ENCODE measurements around the gene SLC25A42. TPM values are rescaled to one million over a fixed set of nuclear protein-coding genes. Genes with fewer than 3 reads are reported as not detected.

Gene SLC25A42
- total RNA-seq, 1 experiment from 2014 or later: 3.5 TPM

DNA sequence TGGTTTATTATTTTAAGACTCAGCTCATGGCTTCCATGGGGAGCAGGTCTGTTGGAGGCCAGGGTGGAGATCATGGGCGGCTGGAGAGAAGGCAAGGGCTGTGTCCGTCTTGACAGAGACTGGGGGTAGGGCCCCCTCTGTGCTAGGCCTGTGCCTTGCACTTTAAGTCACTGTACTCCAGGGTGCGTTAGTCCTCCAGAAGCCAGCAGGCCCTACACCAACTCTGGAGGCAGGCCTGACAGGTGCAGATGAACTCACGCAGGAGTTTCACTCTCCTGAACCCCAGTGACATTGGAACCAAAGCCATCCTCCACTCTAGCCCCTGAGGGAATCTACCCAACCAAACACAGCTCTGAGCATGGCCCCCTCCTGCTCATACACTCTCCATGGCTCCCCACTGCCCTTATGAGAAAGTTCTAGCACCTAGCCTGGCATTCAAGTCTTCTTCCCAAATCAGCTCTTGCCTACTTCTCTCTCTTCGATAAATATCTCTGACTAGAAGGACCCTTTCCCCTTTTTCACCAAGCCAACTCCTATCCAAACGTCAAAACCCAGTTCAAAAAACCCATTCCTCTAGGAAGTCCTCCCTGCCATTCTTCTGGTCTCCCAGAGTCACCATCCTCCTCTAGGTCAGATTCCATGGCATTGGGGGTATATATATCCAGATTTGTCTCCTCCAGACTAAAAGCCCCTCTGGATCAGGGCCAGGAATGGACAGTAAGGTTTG, 91.1 kb downstream of the SLC25A42 start:
- Histone ChIP-seq H3K36me3 (ENCODE audit: insufficient read depth, low read length, poor library complexity, severe bottlenecking) (no peaks in the 10 kb centered on the region), H3K4me1 (ENCODE audit: insufficient read depth, low read length, poor library complexity, severe bottlenecking) (no peaks in the 10 kb centered on the region), H3K9me3 (ENCODE audit: low read depth, low read length, poor library complexity, severe bottlenecking) (no peaks in the 10 kb centered on the region), H3K4me3 (ENCODE audit: low read depth, low read length, poor library complexity, severe bottlenecking) (no peak overlapping the region), H3K27me3 (replicated peaks; ENCODE audit: insufficient read depth, low read depth, low read length, poor library complexity) (no peaks in the 10 kb centered on the region), H3K27ac (ENCODE audit: low read depth, low read length, poor library complexity, severe bottlenecking) (no peak overlapping the region)
- POLR2A ChIA-PET (ENCODE audit: low non-redundant PET): no interaction called here
- TF ChIP-seq, protein P1, sequence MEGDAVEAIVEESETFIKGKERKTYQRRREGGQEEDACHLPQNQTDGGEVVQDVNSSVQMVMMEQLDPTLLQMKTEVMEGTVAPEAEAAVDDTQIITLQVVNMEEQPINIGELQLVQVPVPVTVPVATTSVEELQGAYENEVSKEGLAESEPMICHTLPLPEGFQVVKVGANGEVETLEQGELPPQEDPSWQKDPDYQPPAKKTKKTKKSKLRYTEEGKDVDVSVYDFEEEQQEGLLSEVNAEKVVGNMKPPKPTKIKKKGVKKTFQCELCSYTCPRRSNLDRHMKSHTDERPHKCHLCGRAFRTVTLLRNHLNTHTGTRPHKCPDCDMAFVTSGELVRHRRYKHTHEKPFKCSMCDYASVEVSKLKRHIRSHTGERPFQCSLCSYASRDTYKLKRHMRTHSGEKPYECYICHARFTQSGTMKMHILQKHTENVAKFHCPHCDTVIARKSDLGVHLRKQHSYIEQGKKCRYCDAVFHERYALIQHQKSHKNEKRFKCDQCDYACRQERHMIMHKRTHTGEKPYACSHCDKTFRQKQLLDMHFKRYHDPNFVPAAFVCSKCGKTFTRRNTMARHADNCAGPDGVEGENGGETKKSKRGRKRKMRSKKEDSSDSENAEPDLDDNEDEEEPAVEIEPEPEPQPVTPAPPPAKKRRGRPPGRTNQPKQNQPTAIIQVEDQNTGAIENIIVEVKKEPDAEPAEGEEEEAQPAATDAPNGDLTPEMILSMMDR (conservative IDR thresholded peaks at IDR 0.05; ENCODE audit: low read depth, low read length): no peak
- TF ChIP-seq EZH2 (IDR thresholded peaks at IDR 0.05; ENCODE audit: borderline replicate concordance, low read depth, low read length, poor library complexity, severe bottlenecking): no peak
- CTCF ChIA-PET: no interaction called here
- intact Hi-C loops (cut with micrococcal nuclease; ENCODE audit: unreplicated experiment): no loop called here
- no peak for DNase-seq (ENCODE audit: low spot score)
- no TSS peak for BruUV-seq (replicated peaks)

DNA sequence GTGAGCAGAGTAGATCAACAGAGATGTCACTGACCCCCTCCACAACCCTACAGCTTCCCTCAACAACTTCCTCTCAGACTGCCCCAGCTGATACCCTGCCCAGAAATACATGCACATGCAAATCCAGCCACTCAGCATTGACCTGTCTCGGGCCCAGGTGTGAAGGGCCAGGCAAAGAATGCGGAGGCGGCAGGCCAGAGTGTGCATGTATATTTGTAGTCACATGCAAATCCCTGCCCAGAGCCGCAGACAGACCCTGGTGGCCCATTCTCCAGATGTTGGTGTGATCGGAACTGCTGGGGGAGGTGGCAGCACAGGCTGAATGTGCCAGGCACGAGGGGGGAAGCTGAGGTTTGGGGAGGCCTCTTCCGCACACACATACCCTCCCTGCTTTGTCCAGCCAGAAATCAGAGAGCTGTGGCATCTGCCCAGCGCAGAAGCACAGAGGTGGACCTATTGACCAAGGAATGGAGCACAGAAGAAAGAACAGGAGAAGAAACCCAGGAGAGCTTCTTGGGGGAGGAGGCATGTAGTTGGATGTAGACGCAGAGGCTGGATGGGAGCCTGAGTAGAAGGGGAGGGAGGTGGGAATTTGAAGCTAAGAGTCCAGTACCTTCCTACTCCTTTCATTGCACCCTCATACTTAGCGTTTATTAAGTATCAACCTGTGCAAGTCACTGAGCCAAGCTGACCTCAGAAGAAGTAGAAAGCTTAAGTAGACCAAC, 91.9 kb downstream of the SLC25A42 start:
- no peaks in the 10 kb centered on the region for H3K27me3 ChIP-seq (replicated peaks; ENCODE audit: insufficient read depth, low read depth, low read length, poor library complexity)
- H3K36me3 ChIP-seq (ENCODE audit: insufficient read depth, low read length, poor library complexity, severe bottlenecking): no peaks in the 10 kb centered on the region
- no peak overlapping the region for H3K27ac ChIP-seq (ENCODE audit: low read depth, low read length, poor library complexity, severe bottlenecking)
- CTCF ChIA-PET: no interaction called here
- no peak overlapping the region for H3K4me3 ChIP-seq (ENCODE audit: low read depth, low read length, poor library complexity, severe bottlenecking)
- intact Hi-C loops (cut with micrococcal nuclease; ENCODE audit: unreplicated experiment): no loop called here
- POLR2A ChIA-PET (ENCODE audit: low non-redundant PET): no interaction called here
- TF ChIP-seq, protein P1 (conservative IDR thresholded peaks at IDR 0.05; ENCODE audit: low read depth, low read length): no peak
- no peak for TF ChIP-seq EZH2 (IDR thresholded peaks at IDR 0.05; ENCODE audit: borderline replicate concordance, low read depth, low read length, poor library complexity, severe bottlenecking)
- H3K4me1 ChIP-seq (ENCODE audit: insufficient read depth, low read length, poor library complexity, severe bottlenecking): no peaks in the 10 kb centered on the region
- no peaks in the 10 kb centered on the region for H3K9me3 ChIP-seq (ENCODE audit: low read depth, low read length, poor library complexity, severe bottlenecking)
- no TSS peak for BruUV-seq (replicated peaks)
- DNase-seq (ENCODE audit: low spot score): no peak

DNA sequence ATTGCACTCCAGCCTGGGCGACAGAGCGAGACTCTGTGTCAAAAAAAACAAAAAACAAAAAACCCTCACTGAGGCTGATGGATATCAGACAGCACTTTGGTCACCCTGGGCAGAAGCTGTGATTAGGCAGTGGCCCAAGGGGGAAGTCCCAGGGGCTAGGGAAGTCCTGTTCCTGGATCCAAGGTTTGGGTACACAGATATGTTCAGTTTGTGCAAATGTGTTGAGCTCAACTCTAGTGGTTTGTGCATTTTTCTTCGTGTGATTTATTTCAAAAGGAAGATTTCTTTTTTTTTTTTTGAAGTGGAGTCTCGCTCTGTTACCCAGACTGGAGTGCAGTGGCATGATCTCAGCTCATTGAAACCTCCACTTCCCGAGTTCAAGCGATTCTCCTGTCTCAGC, 94.0 kb downstream of the SLC25A42 start:
- BruUV-seq (replicated peaks): no TSS peak
- POLR2A ChIA-PET (ENCODE audit: low non-redundant PET): no interaction called here

More for the DNA sequence above, 94.0 kb downstream of the SLC25A42 start:
- TF ChIP-seq EZH2 (IDR thresholded peaks at IDR 0.05; ENCODE audit: borderline replicate concordance, low read depth, low read length, poor library complexity, severe bottlenecking): no peak
- TF ChIP-seq, protein P1 (conservative IDR thresholded peaks at IDR 0.05; ENCODE audit: low read depth, low read length): no peak
- H3K4me3 ChIP-seq (ENCODE audit: low read depth, low read length, poor library complexity, severe bottlenecking): no peak overlapping the region
- no peaks in the 10 kb centered on the region for H3K27me3 ChIP-seq (replicated peaks; ENCODE audit: insufficient read depth, low read depth, low read length, poor library complexity)
- no peaks in the 10 kb centered on the region for H3K36me3 ChIP-seq (ENCODE audit: insufficient read depth, low read length, poor library complexity, severe bottlenecking)
- DNase-seq (ENCODE audit: low spot score): no peak
- H3K9me3 ChIP-seq (ENCODE audit: low read depth, low read length, poor library complexity, severe bottlenecking): no peaks in the 10 kb centered on the region
- no peak overlapping the region for H3K27ac ChIP-seq (ENCODE audit: low read depth, low read length, poor library complexity, severe bottlenecking)
- intact Hi-C loops (cut with micrococcal nuclease; ENCODE audit: unreplicated experiment): no loop called here
- CTCF ChIA-PET: interaction anchor here (0.7 kb wide), 1 partner anchor 470 kb away, joined by 5 read pairs; the partner anchor contains the start of gene LPAR2
- H3K4me1 ChIP-seq (ENCODE audit: insufficient read depth, low read length, poor library complexity, severe bottlenecking): no peaks in the 10 kb centered on the region

Data from A673 (cell line).